Keratinocyte (primary cell): ENCODE results near the gene GUCY2C. TPM values are rescaled to one million over a fixed set of nuclear protein-coding genes. Genes with fewer than 3 reads are reported as not detected.
"Not testable (repeated sequence)": the region's sequence is repeated elsewhere in the genome, so short reads cannot be mapped to it uniquely, and the experiment has no call there.

ENCODE experiments used
- DNase-seq: peaks from one replicate; pipeline ENCODE4 v3.0.0-alpha.2; 2011; ENCODE audit warnings: low read depth, missing footprints, low spot score
- FAIRE-seq: peaks from 2 replicates; lab custom pipeline; 2011; peaks lifted over from hg19 to GRCh38; lab: Jason Lieb, UNC
- H2AFZ ChIP-seq: 2 replicates; pipeline ENCODE4 v1.6.0; 2012; ENCODE audit warnings: low read length, control low read depth, inconsistent platforms; ENCODE audit not compliant: control insufficient read depth
- H3K27ac ChIP-seq: 2 replicates; pipeline ENCODE4 v1.5.1; 2011; ENCODE audit warnings: low read length; ENCODE audit not compliant: control insufficient read depth, insufficient read depth
- H3K27me3 ChIP-seq: 3 replicates; pipeline ENCODE4 v1.6.0; 2011; ENCODE audit warnings: low read length; ENCODE audit not compliant: control insufficient read depth, insufficient read depth; ENCODE audit errors: extremely low read depth
- H3K36me3 ChIP-seq, 2 experiments: 2 replicates in 1 of 2; 3 replicates in 1 of 2; pipeline ENCODE4 v1.5.1; 2011; ENCODE audit warnings: low read length in 2 of 2, mild to moderate bottlenecking in 1 of 2; ENCODE audit not compliant: control insufficient read depth in 2 of 2, insufficient read depth in 2 of 2; ENCODE audit errors: extremely low read depth in 1 of 2
- H3K4me1 ChIP-seq: 3 replicates; pipeline ENCODE4 v1.5.1; 2011; ENCODE audit warnings: low read length; ENCODE audit not compliant: control insufficient read depth, insufficient read depth; ENCODE audit errors: extremely low read depth
- H3K4me2 ChIP-seq: 3 replicates; pipeline ENCODE4 v1.6.0; 2011; ENCODE audit warnings: low read depth, low read length; ENCODE audit not compliant: control insufficient read depth, insufficient read depth; ENCODE audit errors: extremely low read depth
- H3K4me3 ChIP-seq, 3 experiments: fragments of 200-600 bp in 1 of 3; sonication (generic) in 1 of 3; 2 replicates in 2 of 3; 3 replicates in 1 of 3; pipeline ENCODE4 v1.5.1; 2011 to 2016; ENCODE audit warnings: low read length in 3 of 3, mild to moderate bottlenecking in 3 of 3, control low read depth in 2 of 3, inconsistent platforms in 1 of 3, low read depth in 1 of 3, mixed read lengths in 1 of 3, mixed run types in 1 of 3, moderate library complexity in 1 of 3; ENCODE audit not compliant: control insufficient read depth in 2 of 3, insufficient read depth in 2 of 3; ENCODE audit errors: extremely low read depth in 1 of 3
- H3K79me2 ChIP-seq: 2 replicates; pipeline ENCODE4 v1.6.0; 2012; ENCODE audit warnings: low read length; ENCODE audit not compliant: control insufficient read depth, insufficient read depth
- H3K9ac ChIP-seq: 3 replicates; pipeline ENCODE4 v1.6.0; 2011; ENCODE audit warnings: low read length; ENCODE audit not compliant: control insufficient read depth, insufficient read depth; ENCODE audit errors: extremely low read depth
- H3K9me1 ChIP-seq: 3 replicates; pipeline ENCODE4 v1.6.0; 2011; ENCODE audit warnings: low read length; ENCODE audit not compliant: control insufficient read depth, insufficient read depth; ENCODE audit errors: extremely low read depth
- H3K9me3 ChIP-seq: 2 replicates; pipeline ENCODE4 v1.5.1; 2012; ENCODE audit warnings: low read depth, low read length; ENCODE audit not compliant: control insufficient read depth
- H4K20me1 ChIP-seq: 3 replicates; pipeline ENCODE4 v1.6.0; 2011; ENCODE audit warnings: low read length; ENCODE audit not compliant: control insufficient read depth, insufficient read depth; ENCODE audit errors: extremely low read depth
- EZH2 ChIP-seq: IDR thresholded peaks from one replicate; pipeline ENCODE4 v1.6.1; 2012; ENCODE audit warnings: inconsistent platforms, mild to moderate bottlenecking, low read length, moderate library complexity
- dilution Hi-C: fragments of 300-500 bp; cut with MboI; formaldehyde crosslinking; loops from one replicate; pipeline ENCODE4 v1.7.0; 2020; ENCODE audit warnings: low sequenced_read_pairs; ENCODE audit not compliant: extremely low pct_ligation_motif_present
- polyA plus RNA-seq, 5 experiments: library from polyadenylated mRNA; depleted of rRNA in 3 of 5; stranded (reverse) in 3 of 5; stranded (forward) in 1 of 5; unstranded in 1 of 5; fragments of >200 nt; gene quantifications; 1 replicate in 1 of 5; 2 replicates in 3 of 5; 3 replicates in 1 of 5; pipeline versions ENCODE4 v1.2.1 to v1.2.3, GENCODE V29; 2011 to 2012; ENCODE audit warnings: missing spikeins in 2 of 5, low read depth in 1 of 5, low replicate concordance in 1 of 5
- TF ChIP-seq, protein P1 (sequence below), 3 experiments: IDR thresholded peaks in 1 of 3; conservative IDR thresholded peaks in 1 of 3; optimal IDR thresholded peaks in 1 of 3; 2 replicates in 2 of 3; 3 replicates in 1 of 3; pipeline versions ENCODE3 to v1.5.1; 2011; ENCODE audit warnings: low read length in 3 of 3, mild to moderate bottlenecking in 3 of 3, moderate library complexity in 2 of 3, control low read depth in 1 of 3, inconsistent platforms in 1 of 3; ENCODE audit not compliant: insufficient read depth in 2 of 3; ENCODE audit errors: extremely low read depth in 1 of 3

GUCY2C gene
- polyA plus RNA-seq, 1 donor (not counting 4 experiments of a cell fraction or from before 2014, with no cell fraction given): 0.03 TPM

DNA sequence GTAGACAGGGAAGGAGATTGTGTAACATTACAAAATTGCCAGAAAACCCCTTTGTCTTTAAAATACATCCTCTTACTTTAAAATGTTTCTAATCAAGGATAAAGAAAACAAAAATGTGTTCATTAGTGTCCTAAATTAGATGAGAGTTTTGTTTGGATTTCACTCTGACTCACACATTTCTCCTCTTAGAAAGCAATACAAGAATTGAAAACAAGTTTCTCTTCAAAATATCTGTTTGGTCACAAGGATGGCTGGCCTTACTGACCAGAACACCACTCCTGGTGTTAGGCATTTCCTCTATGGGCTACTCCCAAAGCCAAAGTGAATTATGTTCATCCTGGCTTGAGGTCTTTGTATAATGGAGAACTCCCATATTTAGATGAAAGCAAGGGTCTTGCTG is 6.4 kb downstream of the GUCY2C start:
- dilution Hi-C loops: no loop called here
- no peaks in the 10 kb centered on the region for H3K4me1 ChIP-seq
- no peaks in the 10 kb centered on the region for H3K9me3 ChIP-seq
- no peak overlapping the region for H3K27ac ChIP-seq
- H4K20me1 ChIP-seq: no peaks in the 10 kb centered on the region
- H3K4me3 ChIP-seq: no peak overlapping the region
- no peaks in the 10 kb centered on the region for H3K27me3 ChIP-seq
- H3K4me2 ChIP-seq: no peak overlapping the region
- FAIRE-seq (no peak), DNase-seq (no peak)
- H3K9ac ChIP-seq: no peak overlapping the region
- no peaks in the 10 kb centered on the region for H3K9me1 ChIP-seq
- H3K79me2 ChIP-seq: no peaks in the 10 kb centered on the region
- H3K36me3 ChIP-seq: no peaks in the 10 kb centered on the region
- no peak overlapping the region for H2AFZ ChIP-seq
- TF ChIP-seq EZH2: no peak
- TF ChIP-seq, protein P1, sequence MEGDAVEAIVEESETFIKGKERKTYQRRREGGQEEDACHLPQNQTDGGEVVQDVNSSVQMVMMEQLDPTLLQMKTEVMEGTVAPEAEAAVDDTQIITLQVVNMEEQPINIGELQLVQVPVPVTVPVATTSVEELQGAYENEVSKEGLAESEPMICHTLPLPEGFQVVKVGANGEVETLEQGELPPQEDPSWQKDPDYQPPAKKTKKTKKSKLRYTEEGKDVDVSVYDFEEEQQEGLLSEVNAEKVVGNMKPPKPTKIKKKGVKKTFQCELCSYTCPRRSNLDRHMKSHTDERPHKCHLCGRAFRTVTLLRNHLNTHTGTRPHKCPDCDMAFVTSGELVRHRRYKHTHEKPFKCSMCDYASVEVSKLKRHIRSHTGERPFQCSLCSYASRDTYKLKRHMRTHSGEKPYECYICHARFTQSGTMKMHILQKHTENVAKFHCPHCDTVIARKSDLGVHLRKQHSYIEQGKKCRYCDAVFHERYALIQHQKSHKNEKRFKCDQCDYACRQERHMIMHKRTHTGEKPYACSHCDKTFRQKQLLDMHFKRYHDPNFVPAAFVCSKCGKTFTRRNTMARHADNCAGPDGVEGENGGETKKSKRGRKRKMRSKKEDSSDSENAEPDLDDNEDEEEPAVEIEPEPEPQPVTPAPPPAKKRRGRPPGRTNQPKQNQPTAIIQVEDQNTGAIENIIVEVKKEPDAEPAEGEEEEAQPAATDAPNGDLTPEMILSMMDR (optimal IDR thresholded peaks at IDR 0.05 in 1 of 3, IDR thresholded peaks at IDR 0.05 in 1 of 3, conservative IDR thresholded peaks at IDR 0.05 in 1 of 3; ENCODE audit: extremely low read depth in 1 of 3, insufficient read depth in 2 of 3, low read length in 3 of 3): no peak

DNA sequence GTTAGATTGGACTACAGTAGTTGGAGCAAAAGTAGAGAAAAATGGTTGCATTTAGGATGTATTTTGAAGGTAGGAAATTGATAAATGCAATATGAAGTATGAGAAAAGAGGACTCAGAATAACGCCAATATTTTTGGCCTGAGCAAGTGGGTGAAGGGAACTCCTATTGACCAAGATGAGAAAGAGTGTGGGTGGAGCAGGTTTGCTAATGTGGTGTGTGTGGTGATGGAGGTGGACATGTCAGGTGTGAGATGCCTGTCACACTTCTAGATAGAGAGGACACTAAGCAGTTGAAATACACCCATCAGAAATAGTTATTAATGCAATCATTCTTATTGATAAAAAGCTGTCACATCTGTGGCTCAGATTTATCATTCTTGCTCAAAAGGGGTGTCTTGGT is 7.3 kb downstream of the GUCY2C start:
- no peaks in the 10 kb centered on the region for H3K36me3 ChIP-seq
- no peak for FAIRE-seq
- no peaks in the 10 kb centered on the region for H3K9me1 ChIP-seq
- no peaks in the 10 kb centered on the region for H3K27me3 ChIP-seq
- no peaks in the 10 kb centered on the region for H4K20me1 ChIP-seq
- no peak overlapping the region for H2AFZ ChIP-seq
- no peak for DNase-seq
- H3K4me1 ChIP-seq: no peaks in the 10 kb centered on the region
- TF ChIP-seq, protein P1 (optimal IDR thresholded peaks at IDR 0.05 in 1 of 3, IDR thresholded peaks at IDR 0.05 in 1 of 3, conservative IDR thresholded peaks at IDR 0.05 in 1 of 3; ENCODE audit: extremely low read depth in 1 of 3, insufficient read depth in 2 of 3, low read length in 3 of 3): no peak
- no peak for TF ChIP-seq EZH2
- H3K27ac ChIP-seq: no peak overlapping the region
- H3K4me2 ChIP-seq: no peak overlapping the region
- dilution Hi-C loops: no loop called here
- no peaks in the 10 kb centered on the region for H3K9me3 ChIP-seq
- no peaks in the 10 kb centered on the region for H3K79me2 ChIP-seq
- H3K9ac ChIP-seq: no peak overlapping the region
- no peak overlapping the region for H3K4me3 ChIP-seq

GRCh38 chr12:14682231-14682630 is 14.2 kb downstream of the GUCY2C start:
- H3K4me3 ChIP-seq, dilution Hi-C loops, H3K9me1 ChIP-seq, H2AFZ ChIP-seq, DNase-seq, H3K27me3 ChIP-seq, H3K4me1 ChIP-seq, H4K20me1 ChIP-seq, H3K9me3 ChIP-seq, H3K9ac ChIP-seq, H3K79me2 ChIP-seq, H3K36me3 ChIP-seq, H3K4me2 ChIP-seq, FAIRE-seq, H3K27ac ChIP-seq: not testable (repeated sequence)
